ENCODE results near the gene MGAT4B.

Gene MGAT4B

GRCh38 chr5:179828756-179829421 is 22.2 kb upstream of the MGAT4B start:
- no peak overlapping the region for H3K27ac ChIP-seq
- no peak for DNase-seq (ENCODE audit: low read depth, low spot score)

GRCh38 chr5:179827680-179828079 is 21.0 kb upstream of the MGAT4B start:
- peak overlapping the region; percentile 17 for H3K27ac ChIP-seq
- no peak for DNase-seq (ENCODE audit: low read depth, low spot score)

- H3K27ac ChIP-seq = no peak overlapping the region
- no peak for DNase-seq (ENCODE audit: low read depth, low spot score)
Observed at GRCh38 chr5:179825655-179826182, 19.1 kb upstream of the MGAT4B start.

- DNase-seq (ENCODE audit: low read depth, low spot score) = no peak
- H3K27ac ChIP-seq = no peak overlapping the region
Observed at GRCh38 chr5:179824745-179825112, 18.1 kb upstream of the MGAT4B start.

GRCh38 chr5:179823937-179824744 is 17.5 kb upstream of the MGAT4B start:
- no peak for DNase-seq (ENCODE audit: low read depth, low spot score)
- H3K27ac ChIP-seq = no peak overlapping the region

- DNase-seq (ENCODE audit: low read depth, low spot score) = no peak
- peak overlapping the region; percentile 84 for H3K27ac ChIP-seq
Observed at GRCh38 chr5:179822444-179822990, 15.9 kb upstream of the MGAT4B start.

GRCh38 chr5:179822059-179822432 is 15.4 kb upstream of the MGAT4B start:
- H3K27ac ChIP-seq = peak overlapping the region; percentile 84
- no peak for DNase-seq (ENCODE audit: low read depth, low spot score)

- peak; percentile 74 for DNase-seq (ENCODE audit: low read depth, low spot score)
Observed at GRCh38 chr5:179821298-179822058, 14.8 kb upstream of the MGAT4B start.

GRCh38 chr5:179820483-179821297 is 14.0 kb upstream of the MGAT4B start, which contains the start of gene SQSTM1:
SQSTM1 (plus strand) TSS chr5:179820905; CDS start chr5:179820937, 32 bp downstream.
- DNase-seq (ENCODE audit: low read depth, low spot score) = no peak

More at GRCh38 chr5:179821298-179822058, 14.8 kb upstream of the MGAT4B start:
- H3K27ac ChIP-seq = peak overlapping the region; percentile 84

GRCh38 chr5:179820127-179820482 is 13.4 kb upstream of the MGAT4B start:
- DNase-seq (ENCODE audit: low read depth, low spot score) = no peak
- H3K27ac ChIP-seq = peak overlapping the region; percentile 84

More at GRCh38 chr5:179820483-179821297, 14.0 kb upstream of the MGAT4B start, which contains the start of gene SQSTM1:
- H3K27ac ChIP-seq = peak within 1 kb of the TSS; percentile 84

GRCh38 chr5:179819296-179820126 is 12.8 kb upstream of the MGAT4B start:
- H3K27ac ChIP-seq = peak overlapping the region; percentile 84
- DNase-seq (ENCODE audit: low read depth, low spot score) = no peak

GRCh38 chr5:179818746-179819295 is 12.2 kb upstream of the MGAT4B start:
- peak overlapping the region; percentile 84 for H3K27ac ChIP-seq
- peak; percentile 81 for DNase-seq (ENCODE audit: low read depth, low spot score)

- DNase-seq (ENCODE audit: low read depth, low spot score) = no peak
- peak overlapping the region; percentile 84 for H3K27ac ChIP-seq
Observed at GRCh38 chr5:179817890-179818745, 11.5 kb upstream of the MGAT4B start.

- no peak for DNase-seq (ENCODE audit: low read depth, low spot score)
- no peak overlapping the region for H3K27ac ChIP-seq
Observed at GRCh38 chr5:179817470-179817840, 10.8 kb upstream of the MGAT4B start.

- H3K27ac ChIP-seq = no peak overlapping the region
- no peak for DNase-seq (ENCODE audit: low read depth, low spot score)
Observed at GRCh38 chr5:179816796-179817469, 10.3 kb upstream of the MGAT4B start.

- no peak overlapping the region for H3K27ac ChIP-seq
- no peak for DNase-seq (ENCODE audit: low read depth, low spot score)
Observed at GRCh38 chr5:179816401-179816795, 9.7 kb upstream of the MGAT4B start.

All from epithelial cell of prostate (primary cell).